Pons (tissue), 1 donor: Measurements from ENCODE around the gene ANXA6.
A peak's percentile ranks its signal among the peaks of the same experiment; 100 is the strongest.
"Not testable (repeated sequence)": the region's sequence is repeated elsewhere in the genome, so short reads cannot be mapped to it uniquely, and the experiment has no call there.

Experiments used
- DNase-seq: peaks from one replicate; pipeline ENCODE4 v3.0.0-alpha.2; 2016; ENCODE audit warnings: low spot score

Gene ANXA6

GRCh38 chr5:151157426-151158286, at the start of gene ANXA6:
Gene ANXA6, minus strand, starts transcription at chr5:151157779. Its CDS starts 9,878 bp downstream, at chr5:151147901.
- DNase-seq: peak; percentile 69

GRCh38 chr5:151205411-151205810, 47.8 kb upstream of the ANXA6 start:
- no peak for DNase-seq

GRCh38 chr5:151204051-151204450, 46.5 kb upstream of the ANXA6 start:
- no peak for DNase-seq

- DNase-seq: no peak
These were observed 45.0 kb upstream of the ANXA6 start for GRCh38 chr5:151202381-151203139.

- DNase-seq: no peak
These were observed 43.5 kb upstream of the ANXA6 start for GRCh38 chr5:151200913-151201595.

- no peak for DNase-seq
These were observed 42.1 kb upstream of the ANXA6 start for GRCh38 chr5:151199581-151200185.

- no peak for DNase-seq
These were observed 41.3 kb upstream of the ANXA6 start for GRCh38 chr5:151198861-151199260.

- DNase-seq: not testable (repeated sequence)
These were observed 39.7 kb upstream of the ANXA6 start for GRCh38 chr5:151197291-151197600.

- no peak for DNase-seq
These were observed 39.1 kb upstream of the ANXA6 start for GRCh38 chr5:151196556-151197290.

- no peak for DNase-seq
These were observed 38.0 kb upstream of the ANXA6 start for GRCh38 chr5:151195622-151196021.

GRCh38 chr5:151192626-151193025, 35.0 kb upstream of the ANXA6 start:
- no peak for DNase-seq

GRCh38 chr5:151191661-151192060, 34.1 kb upstream of the ANXA6 start:
- DNase-seq: no peak

- DNase-seq: no peak
These were observed 31.6 kb upstream of the ANXA6 start for GRCh38 chr5:151189151-151189550.

- DNase-seq: no peak
These were observed 29.0 kb upstream of the ANXA6 start for GRCh38 chr5:151186538-151186937.

GRCh38 chr5:151186052-151186451, 28.5 kb upstream of the ANXA6 start:
- DNase-seq: no peak

GRCh38 chr5:151184316-151185042, 26.9 kb upstream of the ANXA6 start:
- DNase-seq: no peak

- DNase-seq: no peak
These were observed 26.1 kb upstream of the ANXA6 start for GRCh38 chr5:151183456-151184245.

GRCh38 chr5:151182976-151183375, 25.4 kb upstream of the ANXA6 start:
- DNase-seq: no peak

GRCh38 chr5:151182524-151182900, 24.9 kb upstream of the ANXA6 start:
- DNase-seq: no peak
